NK-92 treated with Interleukin-12 subunit alpha and Interleukin-12 subunit beta, amount 100 ng/mL, for 24 hours (cell line): ENCODE results near the gene CST4.
"Not testable (repeated sequence)": the region's sequence is repeated elsewhere in the genome, so short reads cannot be mapped to it uniquely, and the experiment has no call there.

Experiments
- DNase-seq: peaks from one replicate; lab custom pipeline; 2025; lab: John Stamatoyannopoulos, UW

The CST4 gene, protein sequence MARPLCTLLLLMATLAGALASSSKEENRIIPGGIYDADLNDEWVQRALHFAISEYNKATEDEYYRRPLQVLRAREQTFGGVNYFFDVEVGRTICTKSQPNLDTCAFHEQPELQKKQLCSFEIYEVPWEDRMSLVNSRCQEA

DNA sequence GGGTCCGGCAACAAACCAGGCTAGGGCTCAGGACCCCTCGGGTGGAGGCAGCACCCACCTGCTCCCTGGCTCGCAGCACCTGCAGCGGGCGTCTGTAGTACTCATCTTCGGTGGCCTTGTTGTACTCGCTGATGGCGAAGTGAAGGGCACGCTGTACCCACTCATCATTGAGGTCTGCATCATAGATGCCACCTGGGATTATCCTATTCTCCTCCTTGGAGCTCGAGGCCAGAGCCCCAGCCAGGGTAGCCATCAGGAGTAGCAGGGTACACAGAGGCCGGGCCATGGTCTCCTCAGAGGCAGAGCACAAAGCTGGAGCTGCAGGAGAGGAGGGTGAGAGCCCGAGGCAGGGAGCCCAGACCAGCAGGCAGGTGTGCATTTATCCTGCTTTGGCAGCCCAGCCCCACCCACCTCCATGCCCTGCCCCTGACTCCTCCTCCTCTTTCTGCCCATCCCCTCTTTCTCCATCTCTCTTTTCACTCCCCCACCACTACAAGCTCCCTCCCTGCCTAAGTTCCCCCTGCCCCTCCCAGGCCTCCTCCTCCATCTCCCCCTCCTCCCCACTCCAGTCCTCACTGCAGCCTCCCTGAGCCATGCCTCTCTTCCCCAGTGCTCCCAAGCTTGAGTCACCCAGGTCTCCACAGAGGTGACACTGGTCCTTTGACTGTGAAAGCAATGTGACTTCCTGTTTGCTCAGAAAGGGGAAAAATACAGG is at the start of gene CST4:
TSS of gene CST4 (minus strand) at position 355 of the 715 bp plus-strand sequence. CDS start at position 286, 69 bp downstream.
- not testable (repeated sequence) for DNase-seq

DNA sequence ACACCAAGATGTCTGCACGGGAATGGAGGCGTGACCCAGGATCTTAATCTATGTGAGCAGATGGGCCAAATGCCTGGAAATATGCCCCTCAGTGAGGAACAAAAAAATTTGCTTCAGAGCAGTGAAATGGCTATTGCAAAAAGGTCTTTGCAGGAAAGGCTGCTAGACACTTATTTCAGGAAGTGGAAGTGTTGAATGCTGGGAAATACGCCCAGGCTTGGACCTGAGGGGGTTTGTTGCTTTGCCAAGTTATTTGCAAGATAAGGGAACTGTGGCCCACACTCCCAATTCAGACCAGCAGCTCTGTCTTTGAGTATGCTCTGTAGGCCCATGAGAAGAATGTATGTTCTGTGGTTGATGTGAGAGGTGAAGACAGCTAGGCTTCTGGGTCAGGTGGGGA is 46.6 kb upstream of the CST4 start:
- not testable (repeated sequence) for DNase-seq

DNA sequence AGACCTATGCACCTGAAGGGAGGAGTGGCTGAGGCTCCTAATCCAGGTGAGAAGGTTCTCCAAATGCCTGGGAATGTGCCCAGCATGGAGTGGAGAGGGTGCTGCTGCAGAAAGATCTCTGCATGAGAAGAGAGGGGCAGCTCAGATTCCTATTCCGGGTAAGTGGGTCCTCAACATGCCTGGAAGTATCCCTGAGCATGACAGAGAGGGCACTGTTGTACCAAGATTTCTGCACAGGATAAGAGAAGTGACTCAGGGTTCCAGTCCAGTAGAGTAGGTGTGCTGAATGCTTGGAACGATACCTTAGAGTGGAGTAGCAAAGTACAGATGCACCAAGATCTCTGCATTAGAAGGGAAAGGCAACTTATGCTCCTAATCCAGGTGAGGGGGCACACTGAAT is 46.1 kb upstream of the CST4 start:
- not testable (repeated sequence) for DNase-seq

DNA sequence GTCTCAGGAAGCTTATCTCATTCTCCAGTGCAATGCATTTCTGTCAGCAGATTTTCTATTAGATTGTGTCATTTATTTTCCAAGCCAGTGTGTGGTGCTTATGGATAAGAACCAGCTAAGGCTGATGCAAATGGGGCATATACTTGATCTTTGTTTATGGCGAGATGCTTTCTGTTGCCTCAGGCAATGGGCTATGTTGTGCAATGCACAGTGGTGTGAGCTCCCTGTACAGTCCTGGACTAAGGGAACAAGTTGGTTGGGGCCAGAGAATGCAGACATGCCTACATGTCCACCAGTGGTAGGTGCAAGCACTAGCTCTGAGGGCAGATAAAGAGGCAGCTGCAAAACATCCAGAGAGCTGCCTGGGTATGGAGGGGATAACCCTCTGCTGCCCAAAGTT is 45.6 kb upstream of the CST4 start:
- DNase-seq: not testable (repeated sequence)

DNA sequence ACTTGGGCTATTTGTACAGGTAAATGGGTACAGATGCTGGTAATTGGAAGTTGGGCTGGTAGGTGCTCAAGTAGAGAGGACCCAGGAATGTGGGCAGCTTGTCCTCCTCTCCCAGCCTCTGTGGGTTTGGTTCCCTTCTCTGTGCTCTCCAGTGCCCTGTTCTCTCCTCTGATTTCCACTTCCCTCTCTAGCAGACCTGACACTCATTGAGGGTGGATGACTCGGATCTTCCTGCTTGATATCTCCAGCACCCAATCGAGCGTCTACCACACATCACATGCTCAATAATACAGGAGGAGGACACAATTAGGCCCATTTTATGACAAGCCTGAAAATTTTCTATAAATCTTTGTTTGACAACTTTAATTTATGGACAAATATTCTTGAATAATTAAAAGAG is 38.2 kb upstream of the CST4 start:
- no peak for DNase-seq

DNA sequence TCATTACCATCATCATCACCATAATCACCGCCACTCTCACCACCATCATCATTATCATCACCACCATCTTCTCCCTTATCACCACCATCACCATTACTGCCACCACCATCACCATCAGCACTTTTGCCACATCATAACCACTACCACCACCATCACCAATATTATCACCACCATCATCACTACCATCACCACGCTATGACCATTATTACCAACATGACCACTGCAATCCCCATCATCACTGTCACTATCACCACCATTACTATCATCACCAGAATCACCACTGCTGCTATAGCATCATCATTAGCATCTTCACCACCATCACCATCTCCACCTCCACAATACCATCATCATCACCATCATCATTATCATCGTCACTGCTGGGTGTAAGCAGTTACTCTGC is 36.3 kb upstream of the CST4 start:
- DNase-seq: no peak

DNA sequence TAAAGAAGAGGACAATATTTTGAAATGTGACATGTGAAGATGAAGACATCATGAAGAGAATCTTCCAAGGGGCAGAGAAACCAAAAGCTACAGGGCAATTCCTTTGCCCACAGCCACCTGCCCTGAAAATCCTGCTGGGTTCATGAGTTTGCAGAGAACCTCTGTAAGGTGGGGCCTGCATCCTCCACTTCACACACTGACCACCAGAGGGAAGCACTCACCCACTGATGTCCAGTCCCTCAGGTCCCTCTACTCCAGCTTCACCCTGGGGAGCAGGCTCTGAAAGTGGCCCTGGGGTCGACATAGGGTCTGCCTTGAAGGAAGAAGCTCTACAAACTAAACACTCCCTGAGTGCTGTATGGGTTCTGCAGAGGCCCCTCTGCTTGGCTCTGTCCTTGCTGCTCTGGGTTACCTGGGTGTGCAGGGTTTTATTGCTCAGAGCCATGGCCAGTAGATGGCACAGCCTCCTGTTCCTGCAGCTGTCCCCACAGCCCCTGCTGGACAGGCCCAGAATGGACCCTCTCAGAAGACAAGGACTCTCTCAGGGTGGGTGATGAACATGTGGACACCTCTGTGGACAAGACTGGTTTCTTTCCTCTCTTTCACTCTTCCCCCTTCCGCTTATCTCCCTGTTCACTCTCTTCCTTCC is 34.9 kb upstream of the CST4 start:
- not testable (repeated sequence) for DNase-seq

DNA sequence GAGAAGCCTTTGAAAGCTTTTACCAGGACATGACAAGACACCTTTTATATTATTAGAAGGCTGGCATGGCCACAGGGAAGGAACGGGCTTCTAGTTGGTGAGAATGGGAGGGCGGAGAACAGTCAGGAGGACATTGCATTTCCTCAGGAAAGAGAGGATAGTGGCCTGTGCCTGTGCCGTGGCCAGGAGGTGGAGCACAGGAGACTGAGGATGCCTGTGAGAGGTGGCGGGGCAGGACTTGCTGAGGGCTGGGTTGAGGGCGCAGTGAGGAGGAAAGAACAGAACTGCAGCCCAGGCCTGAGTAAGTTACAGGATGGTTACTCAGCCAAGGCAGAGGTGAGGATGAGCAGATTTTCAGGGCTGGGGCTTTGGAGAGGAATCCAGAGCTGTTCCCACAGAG is 34.0 kb upstream of the CST4 start:
- not testable (repeated sequence) for DNase-seq

DNA sequence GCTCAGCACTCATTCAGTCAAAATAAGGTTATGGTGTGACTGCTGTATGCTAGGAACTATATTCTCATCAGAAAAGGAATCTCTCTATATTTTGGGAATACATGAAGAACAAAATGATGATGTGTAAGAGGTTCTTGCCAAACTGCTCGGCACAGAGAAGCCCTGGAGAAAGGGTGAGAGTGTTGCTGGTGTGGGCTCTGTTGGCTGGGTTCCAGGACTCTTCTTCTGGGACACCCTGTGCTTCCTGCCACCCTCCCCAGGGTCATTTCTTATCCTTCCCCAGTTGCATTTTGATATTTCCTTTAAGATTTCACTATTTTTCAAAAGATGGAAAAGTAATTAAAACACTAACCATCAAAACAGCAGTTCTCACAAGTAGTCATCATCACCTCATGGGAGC is 33.1 kb upstream of the CST4 start:
- DNase-seq: no peak

DNA sequence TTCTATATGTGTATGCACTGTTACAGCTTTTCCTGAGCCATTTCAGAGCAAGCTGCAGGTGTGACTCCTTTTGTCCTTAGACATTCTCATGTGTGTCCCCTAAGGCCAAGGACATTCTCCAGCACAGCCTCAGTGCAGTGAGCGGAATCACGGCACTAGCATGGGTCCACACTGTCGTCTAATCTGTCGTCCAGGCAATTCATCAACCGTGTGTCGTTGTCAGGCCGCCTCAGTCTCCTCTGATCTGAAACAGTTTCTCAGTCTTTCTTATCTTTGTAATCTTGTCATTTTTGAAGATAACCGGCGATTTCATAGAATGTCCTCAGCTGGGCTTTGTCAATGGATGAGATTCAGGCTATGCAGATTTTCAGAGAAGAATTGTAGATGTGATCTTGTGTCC is 30.5 kb upstream of the CST4 start:
- not testable (repeated sequence) for DNase-seq

DNA sequence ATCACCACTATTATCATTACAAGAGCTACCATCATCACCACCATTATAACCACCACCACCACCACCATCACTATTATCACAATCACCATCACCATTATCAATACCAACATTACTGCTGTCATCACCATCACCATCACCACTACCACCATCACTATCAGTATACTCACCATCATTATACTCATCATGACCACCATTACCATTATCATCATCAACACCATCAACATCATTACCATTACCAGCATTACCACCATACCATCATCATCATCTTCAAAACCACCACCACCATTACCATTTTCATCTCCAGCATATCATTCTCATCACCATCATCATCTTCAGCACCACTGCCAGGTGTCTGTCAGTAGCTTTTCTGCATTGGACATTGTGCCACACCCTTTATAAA is 22.9 kb upstream of the CST4 start:
- not testable (repeated sequence) for DNase-seq

DNA sequence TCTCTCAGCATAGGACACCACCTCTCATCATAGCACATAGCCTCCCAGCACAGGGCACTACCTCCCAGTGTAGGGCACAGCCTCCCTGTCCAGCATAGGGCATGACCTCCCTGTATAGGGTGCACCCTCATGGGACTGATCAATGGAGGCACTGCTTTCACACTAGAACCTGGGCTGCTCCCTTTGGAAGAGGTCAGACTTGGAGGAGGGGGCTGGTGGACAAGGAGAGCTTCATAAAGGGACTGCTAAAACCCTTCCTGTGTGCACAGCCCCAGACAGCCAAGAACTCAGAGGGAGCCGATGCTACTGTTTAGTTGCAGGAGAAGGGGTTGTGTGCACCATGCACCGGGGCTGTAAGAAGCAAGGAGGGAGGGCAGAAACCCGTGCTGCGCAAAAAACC is 21.9 kb upstream of the CST4 start:
- no peak for DNase-seq

DNA sequence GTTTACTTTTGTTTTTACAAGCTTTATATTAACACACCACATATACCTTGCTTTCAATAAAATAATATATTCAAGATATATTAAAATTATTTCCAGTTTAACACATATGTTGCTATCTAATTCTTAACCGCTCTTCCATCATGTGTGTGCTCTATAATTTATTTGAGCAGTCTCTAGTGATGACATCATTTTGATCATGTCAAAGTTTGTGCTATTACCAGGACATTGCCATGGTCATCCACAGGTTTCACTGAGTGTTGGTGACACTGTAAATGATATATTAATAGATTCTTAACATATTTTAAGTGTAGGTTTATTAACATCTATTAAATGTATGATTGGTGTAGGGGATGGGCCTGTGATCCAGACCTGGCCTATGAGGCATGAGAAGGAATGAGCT is 17.1 kb upstream of the CST4 start:
- no peak for DNase-seq

DNA sequence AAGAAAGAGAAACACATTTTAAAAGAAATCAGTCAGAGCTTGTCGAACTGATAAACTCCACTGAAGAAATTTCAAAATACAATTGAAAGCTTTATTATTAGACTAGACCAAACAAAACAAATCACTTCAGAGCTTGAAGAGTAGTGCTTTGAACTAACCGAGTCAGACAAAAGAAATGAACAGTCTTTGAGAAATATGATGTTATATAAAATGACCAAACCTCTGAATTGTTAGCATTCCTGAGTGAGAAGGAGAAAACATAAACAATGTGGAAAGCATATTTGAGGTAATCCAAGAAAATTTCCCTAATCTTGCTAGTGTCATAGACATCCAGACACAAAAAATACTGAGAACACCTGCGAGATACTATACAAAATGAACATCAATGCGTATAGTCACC is 13.2 kb upstream of the CST4 start:
- DNase-seq: no peak

DNA sequence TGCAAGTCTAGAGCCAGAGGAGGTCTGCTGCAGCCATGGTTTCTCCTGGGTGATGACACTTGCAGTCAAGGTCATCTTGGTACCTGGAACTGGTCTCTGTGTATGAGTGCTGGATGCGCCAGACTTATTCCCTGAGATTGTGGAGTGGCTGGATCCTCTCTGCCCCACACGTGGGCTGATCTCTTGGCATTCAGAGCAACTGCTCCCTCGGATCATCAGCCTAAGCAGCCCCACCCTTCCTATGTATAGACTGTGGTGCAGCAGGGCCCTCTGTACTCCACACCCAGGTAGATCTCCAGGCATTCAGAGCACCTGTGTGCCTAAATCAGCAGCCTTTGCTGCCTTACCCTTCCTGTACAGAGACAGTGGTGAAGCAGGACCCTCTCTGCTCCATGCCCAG is 12.1 kb upstream of the CST4 start:
- no peak for DNase-seq

DNA sequence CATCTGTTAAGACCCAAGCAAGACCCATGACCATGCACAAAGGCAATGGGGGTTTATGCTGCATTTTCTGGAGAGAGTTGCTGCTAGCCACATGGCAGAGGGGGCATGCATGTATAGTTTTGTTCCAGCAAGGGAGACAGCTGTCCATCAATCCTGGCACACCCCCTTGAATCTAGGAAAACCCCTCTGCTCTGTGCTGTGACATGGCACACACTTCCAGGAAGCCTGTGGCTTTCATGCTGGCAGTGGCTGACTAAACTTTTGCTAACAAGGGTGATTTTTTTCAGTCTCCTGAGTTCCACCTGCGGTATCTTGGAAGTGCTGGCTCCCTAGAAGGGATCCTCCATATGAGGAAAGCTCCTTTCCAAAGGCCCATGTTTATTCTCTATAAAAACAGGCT is 9.1 kb upstream of the CST4 start:
- DNase-seq: no peak

DNA sequence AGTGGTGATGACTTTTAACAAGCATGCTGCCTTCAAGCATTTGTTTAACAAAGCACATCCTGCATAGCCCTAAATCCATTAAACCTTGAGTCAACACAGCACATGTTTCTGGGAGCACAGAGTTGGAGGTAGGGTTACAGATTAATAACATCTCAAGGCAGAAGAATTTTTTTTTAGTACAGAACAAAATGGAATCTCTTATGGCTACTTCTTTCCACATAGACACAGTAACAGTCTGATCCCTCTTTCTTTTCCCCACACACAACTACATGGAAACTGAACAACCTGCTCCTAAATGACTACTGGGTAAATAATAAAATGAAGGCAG is 6.2 kb upstream of the CST4 start:
- DNase-seq: not testable (repeated sequence)

DNA sequence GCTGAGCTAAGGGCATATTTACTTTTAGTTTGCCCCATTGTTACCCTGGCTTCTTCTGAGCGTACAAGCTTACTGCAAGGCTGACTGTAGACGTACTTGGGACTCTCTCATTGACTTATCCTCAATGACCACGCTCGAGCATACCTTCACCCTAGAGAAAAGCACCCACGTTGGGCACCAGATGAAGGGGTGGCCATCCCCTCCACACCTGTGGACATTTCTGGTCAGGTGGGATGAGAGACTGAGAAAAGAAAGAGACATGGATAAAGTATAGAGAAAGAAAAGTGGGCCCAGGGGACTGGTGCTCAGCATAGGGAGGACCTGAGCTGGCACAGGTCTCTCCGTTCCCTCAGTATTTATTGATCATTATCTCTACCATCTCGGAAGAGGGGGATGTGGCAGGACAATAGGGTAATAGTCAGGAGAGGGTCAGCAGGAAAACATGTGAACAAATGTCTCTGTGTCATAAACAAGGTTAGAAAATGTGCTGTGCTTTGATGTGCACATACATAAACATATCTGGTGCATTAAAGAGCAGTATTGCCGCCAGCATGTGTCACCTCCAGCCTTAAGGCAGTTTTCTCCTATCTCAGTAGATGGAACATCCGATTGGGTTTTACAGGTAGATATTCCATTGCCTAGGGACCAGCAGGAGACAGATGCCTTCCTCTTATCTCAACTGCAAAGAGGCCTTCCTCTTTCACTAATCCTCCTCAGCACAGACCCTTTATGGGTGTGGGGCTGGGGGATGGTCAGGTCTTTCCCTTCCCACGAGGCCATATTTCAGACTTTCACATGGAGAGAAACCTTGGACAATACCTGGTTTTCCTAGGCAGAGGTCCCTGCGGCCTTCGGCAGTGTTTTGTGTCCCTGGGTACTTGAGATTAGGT is 5.6 kb upstream of the CST4 start:
- DNase-seq: not testable (repeated sequence)

DNA sequence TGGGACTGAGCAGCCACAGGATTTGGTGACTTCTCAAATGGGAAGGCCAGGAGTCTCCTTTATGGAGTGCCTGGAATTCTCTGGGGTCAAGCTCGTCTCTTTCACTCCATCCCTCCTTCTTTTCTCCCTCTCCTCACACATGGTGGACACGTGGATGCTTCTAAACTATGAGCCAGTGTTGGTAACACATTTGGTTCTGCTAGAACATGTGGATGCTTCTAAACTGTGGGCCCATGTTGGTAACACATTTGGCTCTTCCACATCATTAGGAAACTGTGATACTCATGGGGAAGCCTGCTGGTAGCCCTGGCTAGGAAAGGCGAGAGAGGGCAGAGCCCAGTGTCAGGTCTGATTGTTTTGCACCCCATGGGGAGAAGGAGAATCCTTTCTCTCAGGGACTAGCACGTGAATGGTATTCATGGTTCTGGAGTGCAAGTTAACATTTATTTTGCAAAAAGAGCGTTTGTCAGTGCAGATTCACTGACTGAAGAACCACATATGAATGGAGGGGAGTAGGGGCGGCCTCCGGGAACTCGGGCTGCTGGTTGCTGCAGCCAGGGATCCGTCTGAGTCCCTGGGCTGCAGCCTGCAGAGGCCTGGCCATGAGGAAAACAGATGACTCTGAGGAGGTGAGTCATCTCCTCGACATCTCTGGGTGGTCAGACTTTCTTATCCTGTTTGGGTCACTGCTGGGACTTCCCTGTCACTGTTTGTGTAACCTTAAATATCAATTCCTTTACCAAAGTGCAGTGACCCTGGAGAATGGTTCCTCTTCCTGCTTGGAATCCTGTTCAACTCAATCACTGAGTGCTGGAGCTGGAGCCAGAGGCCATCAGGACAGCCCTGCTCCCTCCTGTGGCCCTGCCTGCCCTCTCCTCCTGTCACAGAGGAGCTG is 4.1 kb upstream of the CST4 start:
- DNase-seq: not testable (repeated sequence)

DNA sequence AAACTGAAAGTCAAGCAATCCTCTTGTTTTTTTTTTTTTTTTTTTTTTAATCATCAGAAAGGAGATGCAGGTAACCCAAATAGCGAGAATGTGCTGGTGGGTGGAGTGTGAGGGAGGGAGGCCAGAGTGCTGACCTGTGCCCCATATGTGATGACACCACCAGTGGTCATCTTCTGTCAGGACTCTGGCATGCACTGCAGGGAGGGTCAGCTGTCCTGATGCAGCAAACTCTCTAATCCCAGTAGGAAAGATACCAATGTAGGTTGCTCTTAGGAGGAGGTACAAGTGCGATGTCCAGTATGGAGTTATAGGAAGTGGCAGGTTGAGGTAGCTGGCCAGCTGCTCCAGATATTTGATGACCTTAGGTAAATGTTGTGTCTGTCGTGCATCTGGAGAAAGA is 2.8 kb upstream of the CST4 start:
- no peak for DNase-seq

DNA sequence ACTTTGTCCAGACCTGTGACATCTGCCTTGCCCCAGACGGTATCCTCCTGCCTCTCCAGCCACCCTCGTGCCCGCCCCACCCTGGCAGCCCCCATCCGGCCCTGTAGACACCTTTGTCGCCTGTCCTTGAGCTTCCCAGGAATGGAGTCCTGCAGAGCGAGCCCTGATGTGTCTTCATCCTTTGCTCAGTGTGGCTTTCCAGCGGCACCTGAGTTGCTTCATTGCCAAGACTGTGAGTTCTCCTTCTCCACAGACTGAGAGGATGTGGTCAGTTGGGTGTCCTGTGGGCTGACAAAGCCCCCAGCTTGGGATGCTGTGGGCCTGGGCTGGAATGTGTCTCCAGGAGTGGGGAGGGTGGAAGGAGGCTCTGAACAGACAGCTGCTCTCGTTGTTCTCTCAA is 1.7 kb upstream of the CST4 start:
- no peak for DNase-seq

DNA sequence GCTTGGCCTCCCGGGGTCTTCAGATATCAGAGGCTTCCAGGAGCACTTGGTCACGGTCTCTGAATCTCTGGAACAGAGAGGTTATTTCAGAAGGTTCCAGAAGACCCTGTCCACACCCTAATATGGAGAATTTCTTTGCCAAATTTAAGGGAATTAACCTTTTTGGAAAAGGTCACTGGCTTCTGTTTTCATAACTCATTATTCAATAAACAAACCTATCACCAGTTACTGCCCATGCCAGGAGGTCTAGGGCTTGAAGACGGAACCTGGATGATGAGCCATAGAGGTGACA is 507 bp upstream of the CST4 start:
- no peak for DNase-seq
